ENCODE data around the gene SORD.
"Not testable (repeated sequence)": the region's sequence is repeated elsewhere in the genome, so short reads cannot be mapped to it uniquely, and the experiment has no call there.

The SORD gene

DNA sequence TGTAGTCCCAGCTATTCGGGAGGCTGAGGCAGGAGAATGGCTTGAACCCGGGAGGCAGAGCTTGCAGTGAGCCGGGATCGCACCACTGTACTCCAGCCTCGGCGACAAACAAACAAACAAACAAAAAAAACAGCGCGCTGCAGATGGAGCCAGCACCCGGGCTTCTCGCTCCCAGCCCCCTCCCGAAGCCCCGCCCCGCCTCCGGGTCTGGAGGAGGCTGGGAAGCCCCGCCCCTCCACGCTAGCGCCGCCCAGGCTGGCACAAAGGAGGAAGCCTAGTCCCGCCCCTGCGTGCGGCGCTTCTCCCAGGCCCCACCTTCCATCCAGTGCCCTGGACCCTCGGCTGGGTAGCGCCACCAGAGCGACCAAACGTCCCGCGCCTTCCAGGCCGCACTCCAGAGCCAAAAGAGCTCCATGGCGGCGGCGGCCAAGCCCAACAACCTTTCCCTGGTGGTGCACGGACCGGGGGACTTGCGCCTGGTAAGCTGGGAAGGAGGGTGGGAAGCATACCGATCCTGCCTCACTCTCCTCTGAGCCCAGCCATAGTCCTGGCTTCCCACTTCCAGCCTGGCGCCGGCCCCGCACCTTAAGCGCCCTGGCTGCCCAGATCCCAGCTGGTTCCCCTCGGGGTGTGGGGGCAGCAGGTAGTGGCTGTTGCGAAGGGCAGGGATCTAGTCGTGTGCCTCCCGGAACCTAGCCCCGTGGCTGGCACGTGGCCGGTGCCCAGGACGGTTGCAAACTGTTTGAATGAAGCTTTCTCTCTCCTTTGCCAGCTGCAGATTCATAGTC lies at the start of gene SORD:
SORD (plus strand) TSS at position 325 of the 788 bp plus-strand sequence; CDS start at position 414, 89 bp downstream.
- DNase-seq = peak; percentile 73

DNA sequence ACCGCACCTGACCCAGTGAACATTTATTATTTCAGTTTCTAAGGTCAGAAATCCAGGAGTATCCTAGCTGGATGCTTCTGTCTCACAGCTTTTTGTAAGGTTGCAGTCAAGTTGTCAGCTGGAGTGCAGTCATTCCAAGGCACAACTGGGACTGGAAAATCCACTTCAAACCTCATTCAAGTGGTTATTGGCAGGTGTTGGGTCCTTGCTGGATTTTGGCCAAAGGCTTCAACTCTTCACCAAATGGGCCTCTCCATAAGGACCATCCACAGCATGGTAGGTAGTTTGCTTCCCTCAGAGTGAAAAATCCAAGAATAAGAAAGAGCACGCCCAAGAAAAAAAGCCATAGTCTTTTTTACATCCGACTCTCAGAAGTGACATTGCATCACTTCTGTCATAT lies 46.8 kb upstream of the SORD start:
- DNase-seq = not testable (repeated sequence)

DNA sequence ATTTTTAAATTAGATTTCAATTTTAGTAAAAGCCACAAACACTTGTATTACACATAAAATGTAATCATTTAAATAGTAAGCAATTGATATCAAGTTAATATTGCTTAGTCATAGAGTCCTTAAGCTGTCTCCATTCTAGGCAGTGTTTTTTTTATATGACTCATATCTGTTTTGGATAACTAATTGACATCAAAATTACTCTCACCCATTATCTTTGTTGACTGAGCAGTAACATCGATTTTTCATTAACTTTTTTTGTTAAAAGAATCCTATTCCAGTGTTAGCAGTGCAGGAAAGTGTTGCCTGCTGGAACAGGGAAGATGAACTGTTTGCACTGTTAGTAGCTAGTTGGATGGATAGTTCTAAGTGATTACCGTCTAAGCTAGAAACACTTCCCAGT lies 45.2 kb upstream of the SORD start:
- not testable (repeated sequence) for DNase-seq

DNA sequence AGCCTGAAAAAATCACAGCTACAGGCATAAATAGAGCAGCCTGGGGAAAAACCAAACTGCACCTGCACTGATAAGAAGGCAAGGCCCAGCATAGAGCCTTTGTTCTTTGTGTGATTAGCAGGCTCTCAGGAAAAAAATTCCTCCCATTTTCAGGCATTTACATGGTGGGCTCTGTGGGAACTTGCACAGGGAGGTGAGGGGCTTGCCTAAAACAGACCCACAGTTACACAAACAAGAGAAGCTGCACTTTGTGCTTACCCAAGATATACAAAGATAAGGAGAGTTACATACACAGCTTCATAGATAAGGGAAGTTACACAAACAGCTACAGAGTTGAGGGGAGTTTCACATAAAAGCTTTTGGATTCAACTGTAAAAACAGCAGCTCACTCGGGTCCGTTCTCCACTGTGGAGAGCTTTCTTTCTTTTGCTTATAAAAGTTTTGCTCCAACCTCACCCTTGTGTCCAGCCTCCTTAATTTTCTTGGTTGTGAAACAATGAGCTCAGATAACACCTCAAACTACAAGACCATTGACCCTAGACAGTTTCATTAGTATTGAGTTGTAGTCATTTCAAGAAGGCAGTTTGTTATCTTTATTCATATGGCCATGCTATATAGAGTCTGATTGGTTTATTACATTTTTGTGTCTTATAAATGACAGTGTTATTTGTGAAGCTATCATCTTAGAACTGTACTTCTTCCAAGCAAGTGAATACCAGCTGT lies 43.2 kb upstream of the SORD start:
- not testable (repeated sequence) for DNase-seq

DNA sequence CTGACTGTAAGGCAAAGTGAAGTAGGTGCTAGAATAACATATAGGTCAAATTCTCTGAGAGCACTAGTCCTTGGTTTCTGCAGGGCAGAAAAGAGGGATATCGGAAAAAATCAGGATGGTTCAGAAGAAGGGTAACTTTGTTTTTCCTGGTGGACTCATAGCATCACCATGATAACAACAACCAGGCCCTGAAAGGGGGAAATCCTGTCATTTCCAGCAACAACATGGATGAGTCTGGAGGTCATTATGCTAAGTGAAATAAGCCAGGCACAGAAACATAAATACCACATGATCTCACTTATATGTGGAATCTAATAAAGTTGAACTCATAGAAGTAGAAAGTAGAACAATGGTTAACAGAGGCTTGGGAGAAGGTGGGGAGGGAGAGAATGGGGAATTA lies 38.9 kb upstream of the SORD start:
- DNase-seq = not testable (repeated sequence)

DNA sequence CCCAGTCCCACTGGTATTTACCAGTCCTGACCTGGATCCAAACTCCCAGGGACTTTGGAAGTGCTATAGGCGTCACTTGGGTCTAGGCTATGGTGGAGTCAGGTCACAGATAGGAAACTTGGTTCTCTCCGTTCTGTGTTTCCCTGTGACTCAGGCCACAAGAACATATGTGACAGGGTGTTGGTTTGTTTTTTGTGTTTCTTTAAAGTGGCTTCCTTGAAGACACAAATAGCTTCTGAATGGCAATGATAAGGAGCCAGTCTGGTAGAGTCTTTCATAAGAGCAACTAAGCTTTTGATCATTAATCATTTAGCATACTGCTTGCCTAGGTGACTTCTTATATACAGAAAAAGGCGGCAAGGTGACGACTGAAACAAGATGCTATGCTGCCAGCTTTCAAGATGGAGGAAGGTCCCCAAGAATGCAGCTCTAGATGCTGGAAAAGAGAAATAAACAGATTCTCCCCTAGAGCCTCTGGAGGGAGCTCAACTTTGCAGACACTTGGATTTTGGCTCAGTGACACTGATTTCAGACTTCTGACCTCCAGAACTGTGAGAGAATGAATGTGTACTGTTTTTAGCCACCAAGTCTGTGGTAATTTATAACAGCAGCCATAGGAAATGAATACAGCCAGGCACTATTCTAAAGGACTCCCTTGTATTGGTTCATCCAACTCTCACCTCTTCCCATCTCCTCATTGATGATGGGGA lies 36.5 kb upstream of the SORD start:
- not testable (repeated sequence) for DNase-seq

DNA sequence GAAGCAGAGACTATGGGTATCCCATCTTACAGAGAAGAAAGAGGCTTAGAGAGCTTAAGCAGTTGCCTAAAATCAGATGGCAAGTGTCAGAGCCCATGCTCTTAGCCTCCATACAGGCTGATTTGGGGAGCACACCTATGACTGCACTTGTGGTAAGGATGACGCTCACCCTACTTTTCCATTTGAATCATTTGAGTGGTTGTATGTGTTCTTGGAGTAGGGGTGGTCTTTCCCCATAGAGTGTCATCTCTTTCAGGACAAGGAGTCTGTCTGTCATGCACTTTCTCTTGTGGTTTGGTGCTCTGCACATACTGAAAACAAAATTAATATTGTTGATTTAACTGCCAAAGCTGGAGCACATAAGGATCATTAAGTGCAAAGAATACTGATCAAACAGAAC lies 35.3 kb upstream of the SORD start:
- not testable (repeated sequence) for DNase-seq

DNA sequence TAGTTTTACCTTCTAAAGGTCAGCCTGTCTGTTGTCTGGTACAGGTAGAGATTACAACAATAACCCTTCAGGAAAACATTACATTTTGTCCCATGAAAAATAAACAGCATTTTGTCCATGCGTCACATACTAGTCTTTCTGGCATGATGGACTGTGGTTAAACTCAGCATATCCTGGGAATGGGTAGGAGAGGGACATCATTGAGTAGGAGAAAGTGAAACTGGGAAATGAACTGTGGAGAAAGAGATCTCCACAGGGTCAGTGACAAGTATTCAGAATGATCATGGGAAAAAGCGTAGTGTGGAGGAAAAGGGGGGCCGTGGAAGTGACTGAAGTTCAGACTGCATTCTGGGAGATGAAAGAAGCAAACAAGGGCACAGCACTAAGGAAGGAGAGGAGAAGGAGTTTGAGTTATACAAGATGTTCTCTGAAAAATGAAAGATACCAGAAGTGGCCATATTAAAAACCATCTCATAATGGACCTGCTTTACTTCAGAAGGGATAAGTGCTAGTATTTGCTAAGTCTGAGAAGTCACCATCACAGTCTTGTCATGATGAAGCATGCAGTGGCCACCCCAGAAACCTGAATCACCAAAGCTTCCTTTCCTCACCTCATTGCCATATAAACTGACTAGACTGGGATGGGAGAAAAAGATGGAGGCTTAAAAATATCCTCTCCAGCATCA lies 34.7 kb upstream of the SORD start:
- not testable (repeated sequence) for DNase-seq

DNA sequence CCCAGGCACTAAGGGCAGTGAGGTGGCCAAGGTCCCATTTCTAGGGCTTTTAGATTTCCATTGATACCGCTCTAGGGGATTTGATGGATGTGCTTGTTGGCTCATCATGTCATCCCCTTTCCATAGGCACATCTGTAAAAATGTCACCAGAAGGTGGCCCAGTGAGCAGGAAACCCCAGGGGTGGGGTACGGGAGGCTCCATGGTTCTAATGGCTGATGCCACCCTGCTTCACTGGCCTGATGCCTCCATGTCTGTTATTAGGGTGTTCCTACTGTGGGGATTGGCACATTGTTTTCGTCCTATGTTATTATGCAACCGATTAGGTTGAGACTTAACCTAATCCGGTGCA lies 34.1 kb upstream of the SORD start:
- DNase-seq = not testable (repeated sequence)

DNA sequence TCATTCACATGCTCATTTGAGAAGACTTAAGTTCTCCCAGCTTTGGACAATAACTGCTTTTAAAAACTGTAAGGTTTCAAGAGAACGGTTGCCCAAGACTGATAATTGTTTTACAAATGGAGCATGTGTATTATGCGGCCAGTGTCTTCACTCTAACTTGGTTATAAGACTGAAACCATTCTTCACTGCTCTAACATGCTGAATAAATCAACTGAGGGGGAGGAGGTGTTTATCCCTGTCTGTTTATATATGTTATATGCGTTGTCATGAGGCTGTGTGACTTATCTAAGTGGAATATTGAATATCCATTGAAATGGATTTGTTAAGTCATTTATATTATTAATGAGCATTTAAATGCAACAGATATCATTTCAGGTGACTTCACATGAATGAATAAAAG lies 25.4 kb upstream of the SORD start:
- not testable (repeated sequence) for DNase-seq

DNA sequence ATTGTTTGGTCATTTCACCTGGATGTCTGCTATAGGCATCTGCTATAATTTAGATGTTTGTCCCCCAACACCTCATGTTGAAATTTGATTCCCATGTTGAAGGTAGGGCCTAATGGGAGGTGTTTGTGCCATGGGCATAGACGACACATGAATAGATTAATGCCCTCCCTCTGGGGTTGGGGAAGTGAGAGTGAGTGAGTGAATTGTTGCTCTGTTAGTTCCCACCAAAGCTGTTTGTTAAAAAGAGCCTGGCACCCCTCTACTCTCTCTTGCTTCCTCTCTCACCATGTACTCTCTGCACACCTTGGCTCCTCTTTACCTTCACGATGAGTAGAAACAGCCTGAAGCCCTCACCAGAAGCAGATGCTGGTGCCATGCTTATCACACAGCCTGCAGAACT lies 23.9 kb upstream of the SORD start:
- DNase-seq = no peak

DNA sequence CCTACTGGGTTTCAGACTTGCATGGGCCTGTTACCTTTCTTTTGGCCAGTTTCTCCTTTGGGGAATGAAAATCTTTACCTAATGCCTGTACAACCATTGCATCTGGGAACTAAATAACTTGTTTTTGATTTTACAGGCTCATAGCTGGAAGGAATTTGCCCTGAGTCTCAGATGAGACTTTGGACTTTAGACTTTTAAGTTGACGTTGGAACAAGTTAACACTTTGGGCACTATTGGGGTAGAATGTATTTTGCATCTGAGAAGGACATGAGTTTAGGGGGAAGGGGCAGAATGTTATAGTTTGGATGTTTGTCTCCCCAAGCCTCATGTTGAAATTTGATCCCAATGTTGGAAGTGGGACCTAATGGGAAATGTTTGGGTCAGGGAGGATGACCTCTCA lies 21.8 kb upstream of the SORD start:
- not testable (repeated sequence) for DNase-seq

DNA sequence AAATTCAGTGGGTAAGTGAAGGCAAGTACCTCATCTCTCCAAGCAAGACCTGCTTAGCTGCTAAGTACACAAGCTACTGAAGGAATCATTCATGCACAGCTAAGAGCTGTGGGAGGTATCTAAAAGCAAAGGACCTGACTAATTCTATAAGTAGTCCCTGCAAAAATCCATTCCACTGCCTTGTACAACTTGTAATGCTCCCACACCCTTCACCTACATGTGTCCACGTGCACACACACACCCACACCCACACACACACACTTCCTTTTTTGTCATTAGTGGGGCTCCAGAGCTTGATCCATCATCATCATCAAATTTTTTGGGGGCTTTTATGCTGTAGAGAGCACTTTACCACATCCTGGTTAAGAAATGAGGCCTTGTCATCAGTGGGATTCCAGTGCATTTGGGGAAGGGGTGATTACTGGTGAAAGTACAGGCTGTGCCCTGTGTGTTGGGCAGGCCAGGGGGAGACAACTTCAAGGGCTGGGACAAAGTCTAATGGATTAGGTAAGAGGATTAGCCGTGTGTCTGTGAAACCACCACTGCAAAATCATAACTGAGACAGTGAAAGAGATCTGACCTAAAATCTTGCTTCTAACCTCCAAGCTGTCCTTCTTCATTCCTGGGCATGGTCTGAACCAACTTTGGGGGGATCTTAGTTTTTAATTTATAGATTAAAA lies 19.1 kb upstream of the SORD start:
- DNase-seq = not testable (repeated sequence)

DNA sequence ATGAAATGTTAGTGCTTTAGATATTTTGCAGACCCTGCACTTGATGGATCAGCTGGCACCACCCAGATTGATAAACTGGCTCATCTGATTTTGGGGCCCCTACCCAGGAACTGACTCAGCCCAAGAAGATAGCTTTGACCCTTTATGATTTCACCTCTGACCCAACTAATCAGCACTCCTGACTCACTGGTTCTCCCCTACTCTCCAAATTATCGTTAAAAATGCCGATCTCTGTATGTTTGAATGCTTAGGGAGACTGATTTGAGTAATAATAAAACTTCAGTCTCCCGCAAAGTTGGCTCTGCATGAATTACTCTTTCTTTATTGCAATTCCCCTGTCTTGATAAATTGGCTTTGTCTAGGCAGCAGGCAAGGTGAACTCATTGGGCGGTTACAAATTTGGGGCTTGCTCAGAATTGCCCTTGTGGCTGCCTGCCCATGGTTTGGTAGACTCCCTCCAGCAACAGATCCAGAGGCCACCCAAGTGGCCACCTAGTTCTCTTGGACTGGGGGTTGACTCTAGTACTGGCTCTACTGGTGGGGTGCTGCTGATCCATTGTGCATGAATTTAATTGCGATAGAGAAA lies 18.3 kb upstream of the SORD start:
- DNase-seq = not testable (repeated sequence)

DNA sequence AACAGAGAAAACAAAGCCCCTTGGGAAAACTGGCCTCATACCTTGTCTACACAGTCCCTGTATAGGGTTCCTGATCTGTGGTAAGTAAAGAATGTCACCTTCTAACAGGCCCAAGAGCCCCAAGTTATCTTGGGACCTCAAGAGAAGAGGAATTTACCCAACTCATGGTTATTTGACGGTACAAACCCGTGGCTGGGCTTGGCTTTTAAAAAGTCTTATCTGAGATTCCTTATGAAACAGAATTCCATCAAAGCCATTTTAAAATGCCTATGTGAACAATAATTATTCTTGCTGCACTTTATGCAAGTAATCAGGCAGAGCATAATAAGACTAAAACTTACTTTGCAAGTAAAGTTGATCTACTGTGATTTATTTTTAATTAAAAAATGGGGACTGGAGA lies 13.9 kb upstream of the SORD start:
- no peak for DNase-seq

DNA sequence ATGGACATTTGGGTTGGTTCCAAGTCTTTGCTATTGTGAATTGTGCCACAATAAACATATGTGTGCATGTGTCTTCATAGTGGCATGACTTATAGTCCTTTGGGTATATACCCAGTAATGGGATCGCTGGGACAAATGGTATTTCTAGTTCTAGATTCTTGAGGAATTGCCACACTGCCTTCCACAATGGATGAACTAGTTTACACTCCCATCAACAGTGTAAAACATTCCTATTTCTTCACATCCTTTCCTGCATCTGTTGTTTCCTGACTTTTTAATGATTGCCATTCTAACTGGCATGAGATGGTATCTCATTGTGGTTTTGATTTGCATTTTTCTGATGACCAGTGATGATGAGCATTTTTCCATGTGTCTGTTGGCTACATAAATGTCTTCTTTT lies 7.9 kb upstream of the SORD start:
- not testable (repeated sequence) for DNase-seq

DNA sequence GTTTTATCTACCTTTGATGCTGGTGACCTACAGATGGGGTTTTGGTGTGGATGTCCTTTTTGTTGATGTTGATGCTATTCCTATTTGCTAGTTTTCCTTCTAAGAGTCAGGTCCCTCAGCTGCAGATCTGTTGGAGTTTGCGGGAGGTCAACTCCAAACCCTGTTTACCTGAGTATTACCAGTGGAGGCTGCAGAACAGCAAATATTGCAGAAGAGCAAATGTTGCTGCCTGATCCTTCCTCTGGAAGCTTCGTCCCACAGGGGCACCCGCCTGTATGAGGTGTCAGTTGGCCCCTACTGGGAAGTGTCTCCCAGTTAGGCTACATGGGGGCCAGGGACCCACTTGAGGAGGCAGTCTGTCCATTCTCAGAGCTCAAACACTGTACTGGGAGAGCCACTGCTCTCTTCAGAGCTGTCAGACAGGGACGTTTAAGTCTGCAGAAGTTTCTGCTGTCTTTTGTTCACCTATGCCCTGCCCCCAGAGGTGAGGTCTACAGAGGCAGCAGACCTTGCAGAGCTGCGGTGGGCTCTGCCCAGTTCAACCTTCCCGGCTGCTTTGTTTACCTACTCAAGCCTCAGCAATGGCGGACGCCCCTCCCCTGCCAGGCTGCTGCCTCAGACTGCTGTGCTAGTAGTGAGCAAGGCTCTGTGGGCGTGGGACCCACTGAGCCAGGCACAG lies 2.6 kb upstream of the SORD start:
- not testable (repeated sequence) for DNase-seq

DNA sequence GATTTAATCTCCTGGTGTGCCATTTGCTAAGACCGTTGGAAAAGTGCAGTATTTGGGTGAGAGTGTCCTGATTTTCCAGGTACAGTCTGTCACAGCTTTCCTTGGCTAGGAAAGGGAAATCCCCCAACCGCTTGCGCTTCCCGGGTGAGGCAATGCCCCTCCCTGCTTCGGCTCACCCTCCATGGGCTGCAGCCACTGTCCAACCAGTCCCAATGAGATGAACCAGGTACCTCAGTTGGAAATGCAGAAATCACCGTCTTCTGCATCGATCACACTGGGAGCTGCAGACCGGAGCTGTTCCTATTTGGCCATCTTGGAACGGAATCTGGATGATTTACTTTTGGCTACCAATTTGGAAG lies 2.1 kb upstream of the SORD start:
- not testable (repeated sequence) for DNase-seq

DNA sequence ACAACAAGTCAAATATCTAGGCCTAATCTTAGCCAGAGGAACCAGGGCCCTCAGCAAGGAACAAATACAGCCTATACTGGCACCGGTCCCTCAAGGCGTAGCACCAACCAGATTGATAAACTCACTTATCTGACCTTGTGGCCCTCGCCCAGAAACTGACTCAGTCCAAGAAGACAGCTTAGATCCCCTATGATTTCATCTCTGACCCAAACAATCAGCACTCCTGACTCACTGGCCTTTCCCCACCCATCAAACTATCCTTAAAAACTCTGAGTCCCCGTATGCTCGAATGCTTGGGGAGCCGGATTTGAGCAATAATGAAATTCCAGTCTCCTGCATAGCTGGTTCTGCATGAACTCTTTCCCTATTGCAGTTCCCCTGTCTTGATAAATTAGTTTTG lies 1.6 kb upstream of the SORD start:
- DNase-seq = no peak

DNA sequence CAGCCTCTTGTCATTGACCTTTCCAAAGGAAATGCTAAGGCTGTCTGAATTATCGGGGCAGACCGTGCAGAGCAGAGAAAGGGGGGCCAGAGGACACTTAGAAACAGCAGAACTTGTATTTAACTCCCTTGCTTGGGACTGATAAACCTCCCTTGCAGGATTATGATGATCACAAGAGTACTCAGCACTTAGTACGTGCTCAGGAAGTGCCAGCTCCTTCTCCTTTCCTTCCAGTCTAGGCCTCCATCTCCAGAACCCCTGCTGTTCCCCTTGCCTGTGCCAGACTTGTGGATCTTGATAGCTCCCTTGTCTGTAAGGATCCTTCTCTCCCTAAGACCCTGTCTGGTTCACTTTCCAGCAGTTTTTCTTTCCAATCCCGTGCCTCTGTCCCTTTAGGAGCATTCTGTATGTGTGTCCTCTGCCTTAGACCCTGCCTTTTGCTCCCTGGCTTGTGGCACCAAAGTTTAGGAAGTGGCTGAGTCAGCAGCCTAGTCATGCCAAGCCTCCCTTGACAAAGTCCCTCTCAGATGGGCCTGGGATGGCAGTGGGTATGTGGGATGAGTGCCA lies 747 bp downstream of the SORD start:
- no peak for DNase-seq

DNA sequence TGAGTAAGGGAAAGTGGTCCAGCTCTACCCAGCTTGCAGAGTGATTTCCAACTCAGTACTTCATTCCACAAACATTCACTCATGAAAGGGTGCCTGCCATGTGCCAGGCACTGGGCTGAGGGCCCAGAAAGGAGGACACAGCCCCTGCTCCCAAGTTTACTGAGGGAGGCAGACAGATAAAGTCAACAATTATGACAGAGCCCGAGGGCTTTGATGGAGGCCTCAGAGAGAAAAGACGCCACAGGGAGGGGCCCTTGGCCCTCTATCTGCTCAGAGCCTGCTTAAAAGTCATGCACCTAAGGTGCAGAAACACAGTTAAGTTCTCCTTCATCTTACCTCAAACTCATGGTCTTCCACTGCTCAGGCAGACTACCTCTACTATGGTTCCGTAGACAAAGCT lies 1.7 kb downstream of the SORD start:
- not testable (repeated sequence) for DNase-seq
